Hepatic stellate cell (primary cell): ENCODE measurements around the gene NR1H4.
A peak's percentile ranks its signal among the peaks of the same experiment; 100 is the strongest.
"Not testable (repeated sequence)": the region's sequence is repeated elsewhere in the genome, so short reads cannot be mapped to it uniquely, and the experiment has no call there.

Experiments
- DNase-seq: peaks from one replicate; pipeline ENCODE4 v3.0.0; 2011; ENCODE audit warnings: low spot score

The NR1H4 gene

GRCh38 chr12:100473716-100474150, at the start of gene NR1H4:
NR1H4 (plus strand) TSS chr12:100473866; CDS start chr12:100493324, 19,458 bp downstream.
- peak; percentile 24 for DNase-seq

- no peak for DNase-seq
Observed at GRCh38 chr12:100426145-100426544, 47.5 kb upstream of the NR1H4 start.

- peak; percentile 5 for DNase-seq
Observed at GRCh38 chr12:100427078-100427477, 46.6 kb upstream of the NR1H4 start.

GRCh38 chr12:100430251-100430650, 43.4 kb upstream of the NR1H4 start:
- DNase-seq: not testable (repeated sequence)

GRCh38 chr12:100433701-100434100, 40.0 kb upstream of the NR1H4 start:
- no peak for DNase-seq

GRCh38 chr12:100434177-100434576, 39.5 kb upstream of the NR1H4 start:
- no peak for DNase-seq

GRCh38 chr12:100435957-100436356, 37.7 kb upstream of the NR1H4 start:
- no peak for DNase-seq

GRCh38 chr12:100437038-100437841, 36.4 kb upstream of the NR1H4 start:
- DNase-seq: no peak

- DNase-seq: no peak
Observed at GRCh38 chr12:100439797-100440196, 33.9 kb upstream of the NR1H4 start.

- no peak for DNase-seq
Observed at GRCh38 chr12:100442403-100442802, 31.3 kb upstream of the NR1H4 start.

- DNase-seq: no peak
Observed at GRCh38 chr12:100443434-100443833, 30.2 kb upstream of the NR1H4 start.

- no peak for DNase-seq
Observed at GRCh38 chr12:100445081-100445481, 28.6 kb upstream of the NR1H4 start.

- no peak for DNase-seq
Observed at GRCh38 chr12:100447381-100447780, 26.3 kb upstream of the NR1H4 start.

- no peak for DNase-seq
Observed at GRCh38 chr12:100448656-100449055, 25.0 kb upstream of the NR1H4 start.

GRCh38 chr12:100450735-100451134, 22.9 kb upstream of the NR1H4 start:
- no peak for DNase-seq

- no peak for DNase-seq
Observed at GRCh38 chr12:100453951-100454350, 19.7 kb upstream of the NR1H4 start.

- DNase-seq: no peak
Observed at GRCh38 chr12:100455896-100456295, 17.8 kb upstream of the NR1H4 start.

- no peak for DNase-seq
Observed at GRCh38 chr12:100458191-100458590, 15.5 kb upstream of the NR1H4 start.

GRCh38 chr12:100460702-100461101, 13.0 kb upstream of the NR1H4 start:
- no peak for DNase-seq

- DNase-seq: no peak
Observed at GRCh38 chr12:100461330-100461973, 12.2 kb upstream of the NR1H4 start.

- DNase-seq: no peak
Observed at GRCh38 chr12:100463661-100464060, 10.0 kb upstream of the NR1H4 start.

GRCh38 chr12:100464529-100464928, 9.1 kb upstream of the NR1H4 start:
- DNase-seq: no peak

- no peak for DNase-seq
Observed at GRCh38 chr12:100468126-100468525, 5.5 kb upstream of the NR1H4 start.

GRCh38 chr12:100472325-100472724, 1.3 kb upstream of the NR1H4 start:
- DNase-seq: no peak
